ENCODE measurements around the gene NKD2.

GRCh38 chr5:1065143-1065750 is 56.6 kb downstream of the NKD2 start:
- TF ChIP-seq, protein P1, sequence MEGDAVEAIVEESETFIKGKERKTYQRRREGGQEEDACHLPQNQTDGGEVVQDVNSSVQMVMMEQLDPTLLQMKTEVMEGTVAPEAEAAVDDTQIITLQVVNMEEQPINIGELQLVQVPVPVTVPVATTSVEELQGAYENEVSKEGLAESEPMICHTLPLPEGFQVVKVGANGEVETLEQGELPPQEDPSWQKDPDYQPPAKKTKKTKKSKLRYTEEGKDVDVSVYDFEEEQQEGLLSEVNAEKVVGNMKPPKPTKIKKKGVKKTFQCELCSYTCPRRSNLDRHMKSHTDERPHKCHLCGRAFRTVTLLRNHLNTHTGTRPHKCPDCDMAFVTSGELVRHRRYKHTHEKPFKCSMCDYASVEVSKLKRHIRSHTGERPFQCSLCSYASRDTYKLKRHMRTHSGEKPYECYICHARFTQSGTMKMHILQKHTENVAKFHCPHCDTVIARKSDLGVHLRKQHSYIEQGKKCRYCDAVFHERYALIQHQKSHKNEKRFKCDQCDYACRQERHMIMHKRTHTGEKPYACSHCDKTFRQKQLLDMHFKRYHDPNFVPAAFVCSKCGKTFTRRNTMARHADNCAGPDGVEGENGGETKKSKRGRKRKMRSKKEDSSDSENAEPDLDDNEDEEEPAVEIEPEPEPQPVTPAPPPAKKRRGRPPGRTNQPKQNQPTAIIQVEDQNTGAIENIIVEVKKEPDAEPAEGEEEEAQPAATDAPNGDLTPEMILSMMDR (IDR thresholded peaks at IDR 0.05 in 8 of 11, conservative IDR thresholded peaks at IDR 0.05 in 3 of 11), result no peak
- TF ChIP-seq POLR2AphosphoS5 (IDR thresholded peaks at IDR 0.05), result peak in 1 of 3 donors; percentile 50
- TF ChIP-seq POLR2A (IDR thresholded peaks at IDR 0.05), result no peak
